Activated B cell treated with CpG ODN at 0.5 μM for 24 hours (primary cell): ENCODE results near the gene CTSS. TPM values are rescaled to one million over a fixed set of nuclear protein-coding genes. Genes with fewer than 3 reads are reported as not detected.
A peak's percentile ranks its signal among the peaks of the same experiment; 100 is the strongest.

ENCODE experiments used
- ATAC-seq: fragments of 200-7000 bp; cut with Tn5 transposase; one replicate; pipeline ENCODE4 v1.10.0; 2021; ENCODE audit warnings: low read depth, mild to moderate bottlenecking, moderate library complexity
- CTCF ChIA-PET: fragments of 350-600 bp; sonication (Branson Sonifier 250); formaldehyde crosslinking; loops from one replicate; lab custom pipeline; 2021; ENCODE audit warnings: antibody characterized with exemption; lab: Charles Lee
- POLR2A ChIA-PET: fragments of 350-600 bp; sonication (Branson Sonifier 250); formaldehyde crosslinking; loops from one replicate; lab custom pipeline; 2021; ENCODE audit warnings: antibody characterized with exemption; lab: Charles Lee
- DNase-seq: peaks from one replicate; pipeline ENCODE4 v3.0.0; 2022
- H3K27ac Mint-ChIP-seq: one replicate; pipeline ENCODE4 v1.8.0; 2020; ENCODE audit warnings: mixed read lengths
- H3K27me3 Mint-ChIP-seq: one replicate; pipeline ENCODE4 v1.8.0; 2021; ENCODE audit warnings: mixed read lengths
- H3K36me3 Mint-ChIP-seq: one replicate; pipeline ENCODE4 v1.8.0; 2021; ENCODE audit warnings: low read depth, mixed read lengths
- H3K4me1 Mint-ChIP-seq: one replicate; pipeline ENCODE4 v1.8.0; 2021; ENCODE audit warnings: mixed read lengths
- H3K4me3 Mint-ChIP-seq: one replicate; pipeline ENCODE4 v1.8.0; 2020; ENCODE audit warnings: mild to moderate bottlenecking, mixed read lengths
- H3K9me3 Mint-ChIP-seq: one replicate; pipeline ENCODE4 v1.8.0; 2020; ENCODE audit warnings: mixed read lengths
- CTCF ChIP-seq: fragments of 200-600 bp; IDR thresholded peaks from one replicate; pipeline ENCODE4 v1.8.0; 2022; ENCODE audit warnings: antibody characterized with exemption, mild to moderate bottlenecking
- intact Hi-C: fragments of 100-400 bp; cut with micrococcal nuclease; formaldehyde crosslinking; loops from one replicate; pipeline ENCODE4 v1.15.1; 2024
- total RNA-seq: library from RNA; stranded (reverse); gene quantifications from 2 replicates; pipeline ENCODE4 v1.2.3, GENCODE V29; 2022

CTSS gene
- total RNA-seq, 1 donor from 2014 or later: 162 TPM

GRCh38 chr1:150764617-150765101 is 919 bp downstream of the CTSS start:
- H3K27ac Mint-ChIP-seq: peak overlapping the region; percentile 97
- peaks cover 43% of the 10 kb centered on the region for H3K36me3 Mint-ChIP-seq
- H3K4me1 Mint-ChIP-seq: peaks cover 63% of the 10 kb centered on the region
- DNase-seq: no peak
- peak; percentile 16 for ATAC-seq
- peak overlapping the region; percentile 93 for H3K4me3 Mint-ChIP-seq
- TF ChIP-seq CTCF: no peak
- no peaks in the 10 kb centered on the region for H3K9me3 Mint-ChIP-seq
- no peaks in the 10 kb centered on the region for H3K27me3 Mint-ChIP-seq
- CTCF ChIA-PET: interaction anchor here (0.6 to 4.7 kb wide), 2 partner anchors 157 to 536 kb away, joined by 3 to 22 read pairs; no protein-coding TSS in a partner anchor
- intact Hi-C loops: loop anchor here (2.0 to 10.0 kb wide), 3 partner anchors 48 to 214 kb away; no protein-coding TSS in a partner anchor
- POLR2A ChIA-PET: interaction anchor here (0.5 to 3.4 kb wide), 13 partner anchors 8 to 490 kb away, joined by 3 to 10 read pairs (median 4); partner anchors contain the start of genes ARNT, CERS2, ENSA and PSMD4

GRCh38 chr1:150763018-150763417 is 2.6 kb downstream of the CTSS start:
- TF ChIP-seq CTCF: no peak
- intact Hi-C loops: loop anchor here (10.0 kb wide), 1 partner anchor 198 kb away; no protein-coding TSS in a partner anchor
- Mint-ChIP-seq H3K4me3 (peak overlapping the region; percentile 69), H3K27ac (peak overlapping the region; percentile 67), H3K4me1 (peaks cover 65% of the 10 kb centered on the region), H3K36me3 (peaks cover 55% of the 10 kb centered on the region), H3K27me3 (no peaks in the 10 kb centered on the region), H3K9me3 (no peaks in the 10 kb centered on the region)
- POLR2A ChIA-PET: interaction anchor here (0.7 to 3.4 kb wide), 2 partner anchors 162 to 211 kb away, joined by 4 to 9 read pairs; partner anchors contain the start of gene CERS2
- CTCF ChIA-PET: interaction anchor here (4.7 kb wide), 1 partner anchor 159 kb away, joined by 22 read pairs; no protein-coding TSS in a partner anchor
- no peak for DNase-seq
- ATAC-seq: no peak

GRCh38 chr1:150762552-150762951 is 3.0 kb downstream of the CTSS start:
- Mint-ChIP-seq H3K27me3 (no peaks in the 10 kb centered on the region), H3K4me1 (peaks cover 64% of the 10 kb centered on the region), H3K4me3 (peak overlapping the region; percentile 69), H3K27ac (no peak overlapping the region), H3K9me3 (no peaks in the 10 kb centered on the region), H3K36me3 (peaks cover 59% of the 10 kb centered on the region)
- POLR2A ChIA-PET: interaction anchor here (0.6 to 0.7 kb wide), 2 partner anchors 161 to 162 kb away, joined by 4 to 6 read pairs; no protein-coding TSS in a partner anchor
- no peak for DNase-seq
- CTCF ChIA-PET: interaction anchor here (4.7 kb wide), 1 partner anchor 159 kb away, joined by 22 read pairs; no protein-coding TSS in a partner anchor
- no peak for ATAC-seq
- no peak for TF ChIP-seq CTCF
- intact Hi-C loops: loop anchor here (10.0 kb wide), 1 partner anchor 198 kb away; no protein-coding TSS in a partner anchor

GRCh38 chr1:150761801-150762200 is 3.8 kb downstream of the CTSS start:
- CTCF ChIA-PET: interaction anchor here (4.7 kb wide), 1 partner anchor 160 kb away, joined by 22 read pairs; no protein-coding TSS in a partner anchor
- no peaks in the 10 kb centered on the region for H3K27me3 Mint-ChIP-seq
- H3K4me3 Mint-ChIP-seq: no peak overlapping the region
- DNase-seq: no peak
- ATAC-seq: no peak
- peaks cover 58% of the 10 kb centered on the region for H3K4me1 Mint-ChIP-seq
- POLR2A ChIA-PET: no interaction called here
- no peak for TF ChIP-seq CTCF
- peaks cover 65% of the 10 kb centered on the region for H3K36me3 Mint-ChIP-seq
- H3K9me3 Mint-ChIP-seq: no peaks in the 10 kb centered on the region
- intact Hi-C loops: loop anchor here (10.0 kb wide), 1 partner anchor 197 kb away; no protein-coding TSS in a partner anchor
- H3K27ac Mint-ChIP-seq: no peak overlapping the region

- Mint-ChIP-seq H3K9me3 (no peaks in the 10 kb centered on the region), H3K4me3 (peak overlapping the region; percentile 21), H3K27ac (peak overlapping the region; percentile 72), H3K27me3 (no peaks in the 10 kb centered on the region), H3K36me3 (peaks cover 70% of the 10 kb centered on the region), H3K4me1 (peaks cover 46% of the 10 kb centered on the region)
- DNase-seq (no peak), ATAC-seq (peak; percentile 56)
- ChIA-PET POLR2A (interaction anchor here (0.6 to 0.9 kb wide), 4 partner anchors 162 to 392 kb away, joined by 3 to 7 read pairs (median 4); partner anchors contain the start of gene FALEC), CTCF (interaction anchor here (1.3 to 2.3 kb wide), 3 partner anchors 10 to 236 kb away, joined by 3 to 13 read pairs (median 5); no protein-coding TSS in a partner anchor)
- TF ChIP-seq CTCF: no peak
- intact Hi-C loops: loop anchor here (1.0 to 10.0 kb wide), 4 partner anchors 53 to 219 kb away; no protein-coding TSS in a partner anchor
Observed at GRCh38 chr1:150760013-150760412, 5.6 kb downstream of the CTSS start.
